ENCODE results near the gene BBS1.

DNA sequence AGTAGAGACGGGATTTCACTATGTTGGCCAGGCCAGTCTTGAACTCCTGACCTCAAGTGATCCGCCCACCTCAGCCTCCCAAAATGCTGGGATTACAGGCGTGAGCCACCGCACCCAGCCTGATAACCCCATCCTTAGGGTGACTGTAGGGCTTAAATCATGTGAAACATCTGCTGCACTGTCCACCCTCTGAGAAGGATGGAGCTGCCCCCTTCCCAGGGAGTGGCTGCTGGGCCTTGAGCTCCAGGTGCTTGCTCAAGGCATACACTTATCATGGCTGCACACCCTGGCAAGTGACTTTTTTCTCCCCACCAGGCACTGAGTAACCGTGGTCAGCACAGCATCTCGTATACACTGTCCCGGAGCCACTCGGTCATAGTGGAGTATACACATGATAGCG is 38.4 kb upstream of the BBS1 start:
- TF ChIP-seq, protein P1, sequence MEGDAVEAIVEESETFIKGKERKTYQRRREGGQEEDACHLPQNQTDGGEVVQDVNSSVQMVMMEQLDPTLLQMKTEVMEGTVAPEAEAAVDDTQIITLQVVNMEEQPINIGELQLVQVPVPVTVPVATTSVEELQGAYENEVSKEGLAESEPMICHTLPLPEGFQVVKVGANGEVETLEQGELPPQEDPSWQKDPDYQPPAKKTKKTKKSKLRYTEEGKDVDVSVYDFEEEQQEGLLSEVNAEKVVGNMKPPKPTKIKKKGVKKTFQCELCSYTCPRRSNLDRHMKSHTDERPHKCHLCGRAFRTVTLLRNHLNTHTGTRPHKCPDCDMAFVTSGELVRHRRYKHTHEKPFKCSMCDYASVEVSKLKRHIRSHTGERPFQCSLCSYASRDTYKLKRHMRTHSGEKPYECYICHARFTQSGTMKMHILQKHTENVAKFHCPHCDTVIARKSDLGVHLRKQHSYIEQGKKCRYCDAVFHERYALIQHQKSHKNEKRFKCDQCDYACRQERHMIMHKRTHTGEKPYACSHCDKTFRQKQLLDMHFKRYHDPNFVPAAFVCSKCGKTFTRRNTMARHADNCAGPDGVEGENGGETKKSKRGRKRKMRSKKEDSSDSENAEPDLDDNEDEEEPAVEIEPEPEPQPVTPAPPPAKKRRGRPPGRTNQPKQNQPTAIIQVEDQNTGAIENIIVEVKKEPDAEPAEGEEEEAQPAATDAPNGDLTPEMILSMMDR (IDR thresholded peaks at IDR 0.05; ENCODE audit: low read depth, low read length, poor library complexity, severe bottlenecking): no peak
- no peak for TF ChIP-seq EZH2phosphoT487 (IDR thresholded peaks at IDR 0.05; ENCODE audit: borderline replicate concordance, low read length)
